ENCODE data around the gene NIPAL3. TPM values are rescaled to one million over a fixed set of nuclear protein-coding genes. Genes with fewer than 3 reads are reported as not detected.
"Not testable (repeated sequence)": the region's sequence is repeated elsewhere in the genome, so short reads cannot be mapped to it uniquely, and the experiment has no call there.

NIPAL3 gene
- total RNA-seq, 1 donor from 2014 or later, result 45.0 TPM

DNA sequence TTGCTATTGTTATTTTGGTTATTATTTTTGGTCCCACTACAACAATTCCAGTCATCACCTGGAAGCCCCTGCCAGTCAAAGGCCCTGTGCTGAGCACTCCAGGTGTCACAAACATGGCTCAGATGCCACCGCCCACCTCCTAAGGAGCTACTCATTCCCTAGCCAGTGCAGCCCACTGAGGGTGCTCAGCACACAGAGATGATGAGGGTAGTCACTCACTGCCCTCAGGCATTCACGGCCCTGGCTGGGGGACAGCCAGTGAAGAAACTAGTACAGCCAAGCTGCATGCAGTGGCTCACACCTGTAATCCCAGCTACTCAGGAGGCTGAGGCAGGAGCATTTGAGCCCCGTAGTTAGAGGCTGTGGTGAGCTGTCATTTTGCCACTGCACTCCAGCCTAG is 42.3 kb downstream of the NIPAL3 start:
- TF ChIP-seq, protein P1, sequence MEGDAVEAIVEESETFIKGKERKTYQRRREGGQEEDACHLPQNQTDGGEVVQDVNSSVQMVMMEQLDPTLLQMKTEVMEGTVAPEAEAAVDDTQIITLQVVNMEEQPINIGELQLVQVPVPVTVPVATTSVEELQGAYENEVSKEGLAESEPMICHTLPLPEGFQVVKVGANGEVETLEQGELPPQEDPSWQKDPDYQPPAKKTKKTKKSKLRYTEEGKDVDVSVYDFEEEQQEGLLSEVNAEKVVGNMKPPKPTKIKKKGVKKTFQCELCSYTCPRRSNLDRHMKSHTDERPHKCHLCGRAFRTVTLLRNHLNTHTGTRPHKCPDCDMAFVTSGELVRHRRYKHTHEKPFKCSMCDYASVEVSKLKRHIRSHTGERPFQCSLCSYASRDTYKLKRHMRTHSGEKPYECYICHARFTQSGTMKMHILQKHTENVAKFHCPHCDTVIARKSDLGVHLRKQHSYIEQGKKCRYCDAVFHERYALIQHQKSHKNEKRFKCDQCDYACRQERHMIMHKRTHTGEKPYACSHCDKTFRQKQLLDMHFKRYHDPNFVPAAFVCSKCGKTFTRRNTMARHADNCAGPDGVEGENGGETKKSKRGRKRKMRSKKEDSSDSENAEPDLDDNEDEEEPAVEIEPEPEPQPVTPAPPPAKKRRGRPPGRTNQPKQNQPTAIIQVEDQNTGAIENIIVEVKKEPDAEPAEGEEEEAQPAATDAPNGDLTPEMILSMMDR (IDR thresholded peaks at IDR 0.05; ENCODE audit: insufficient read depth, low read length, poor library complexity, severe bottlenecking), result no peak
- no peak for DNase-seq (ENCODE audit: low read depth)
- H3K4me3 ChIP-seq (ENCODE audit: low read depth, low read length), result no peak overlapping the region
- H3K36me3 ChIP-seq (ENCODE audit: control insufficient read depth, insufficient read depth, low read length), result no peaks in the 10 kb centered on the region
- H3K27me3 ChIP-seq (ENCODE audit: control insufficient read depth, insufficient read depth, low read length), result no peaks in the 10 kb centered on the region

- TF ChIP-seq, protein P1 (IDR thresholded peaks at IDR 0.05; ENCODE audit: insufficient read depth, low read length, poor library complexity, severe bottlenecking), result no peak
- DNase-seq (ENCODE audit: low read depth), result peak; percentile 19
- Histone ChIP-seq H3K4me3 (ENCODE audit: low read depth, low read length) (no peak overlapping the region), H3K27me3 (ENCODE audit: control insufficient read depth, insufficient read depth, low read length) (no peaks in the 10 kb centered on the region), H3K36me3 (ENCODE audit: control insufficient read depth, insufficient read depth, low read length) (peaks cover under 1% of the 10 kb centered on the region)
Observed at GRCh38 chr1:24459551-24460266, 44.1 kb downstream of the NIPAL3 start.

GRCh38 chr1:24462128-24462527 is 46.5 kb downstream of the NIPAL3 start:
- not testable (repeated sequence) for DNase-seq (ENCODE audit: low read depth); H3K36me3 ChIP-seq (ENCODE audit: control insufficient read depth, insufficient read depth, low read length)

GRCh38 chr1:24463776-24464735 is 48.5 kb downstream of the NIPAL3 start:
- no peak for DNase-seq (ENCODE audit: low read depth)
- TF ChIP-seq, protein P1 (IDR thresholded peaks at IDR 0.05; ENCODE audit: insufficient read depth, low read length, poor library complexity, severe bottlenecking), result no peak
- no peaks in the 10 kb centered on the region for H3K27me3 ChIP-seq (ENCODE audit: control insufficient read depth, insufficient read depth, low read length)
- peaks cover 2% of the 10 kb centered on the region for H3K36me3 ChIP-seq (ENCODE audit: control insufficient read depth, insufficient read depth, low read length)
- no peak overlapping the region for H3K4me3 ChIP-seq (ENCODE audit: low read depth, low read length)

More at GRCh38 chr1:24462128-24462527, 46.5 kb downstream of the NIPAL3 start:
- not testable (repeated sequence) for H3K27me3 ChIP-seq (ENCODE audit: control insufficient read depth, insufficient read depth, low read length); H3K4me3 ChIP-seq (ENCODE audit: low read depth, low read length)

DNA sequence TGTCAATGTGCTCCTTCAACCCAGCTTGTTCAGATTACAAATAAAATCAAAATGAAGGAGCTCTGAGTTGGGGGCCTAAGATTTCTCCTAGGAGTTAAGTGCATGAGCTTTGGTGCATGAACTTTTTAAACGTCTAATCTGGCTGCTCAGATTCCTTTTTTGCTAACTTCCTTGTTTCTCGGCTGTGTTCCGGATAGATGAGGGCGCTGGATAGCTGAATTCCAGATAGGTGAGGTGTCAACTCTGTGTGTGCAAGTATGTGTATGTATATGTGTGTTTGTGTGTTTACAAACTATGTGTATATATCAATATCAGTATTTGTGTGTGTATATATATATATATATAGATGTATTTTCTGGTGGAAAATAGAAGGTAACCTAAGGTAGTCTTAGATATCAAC is 49.5 kb downstream of the NIPAL3 start:
- TF ChIP-seq, protein P1 (IDR thresholded peaks at IDR 0.05; ENCODE audit: insufficient read depth, low read length, poor library complexity, severe bottlenecking), result no peak
- DNase-seq (ENCODE audit: low read depth), result no peak
- Histone ChIP-seq H3K36me3 (ENCODE audit: control insufficient read depth, insufficient read depth, low read length) (peaks cover 2% of the 10 kb centered on the region), H3K4me3 (ENCODE audit: low read depth, low read length) (no peak overlapping the region), H3K27me3 (ENCODE audit: control insufficient read depth, insufficient read depth, low read length) (no peaks in the 10 kb centered on the region)

- Histone ChIP-seq H3K27me3 (ENCODE audit: control insufficient read depth, insufficient read depth, low read length) (no peaks in the 10 kb centered on the region), H3K4me3 (ENCODE audit: low read depth, low read length) (no peak overlapping the region), H3K36me3 (ENCODE audit: control insufficient read depth, insufficient read depth, low read length) (peaks cover 2% of the 10 kb centered on the region)
- no peak for DNase-seq (ENCODE audit: low read depth)
- TF ChIP-seq, protein P1 (IDR thresholded peaks at IDR 0.05; ENCODE audit: insufficient read depth, low read length, poor library complexity, severe bottlenecking), result no peak
Observed at GRCh38 chr1:24465638-24466037, 50.0 kb downstream of the NIPAL3 start.
